HG02610 (cell line): Measurements from ENCODE around the gene EFCAB6.

Experiments used
- ATAC-seq: cut with Tn5 transposase; IDR thresholded peaks from one replicate; pipeline ENCODE4 v1.9.1; 2021; ENCODE audit warnings: mild to moderate bottlenecking, moderate library complexity; ENCODE audit not compliant: unreplicated experiment

The EFCAB6 gene

GRCh38 chr22:43818981-43819380 is 6.9 kb upstream of the EFCAB6 start:
- no peak for ATAC-seq

- no peak for ATAC-seq
Measured at GRCh38 chr22:43817402-43817801, 5.3 kb upstream of the EFCAB6 start.

- ATAC-seq, result no peak
Measured at GRCh38 chr22:43814264-43814663, 2.2 kb upstream of the EFCAB6 start.

GRCh38 chr22:43812890-43813289 is 785 bp upstream of the EFCAB6 start:
- no peak for ATAC-seq

GRCh38 chr22:43811777-43812148 is 342 bp downstream of the EFCAB6 start:
- ATAC-seq, result peak; percentile 10

- ATAC-seq, result no peak
Measured at GRCh38 chr22:43802897-43803495, 9.1 kb downstream of the EFCAB6 start.

- no peak for ATAC-seq
Measured at GRCh38 chr22:43800970-43801369, 11.1 kb downstream of the EFCAB6 start.

GRCh38 chr22:43798492-43798891 is 13.6 kb downstream of the EFCAB6 start:
- ATAC-seq, result peak; percentile 67

GRCh38 chr22:43796567-43796966 is 15.5 kb downstream of the EFCAB6 start:
- ATAC-seq, result no peak

GRCh38 chr22:43795320-43795719 is 16.8 kb downstream of the EFCAB6 start:
- ATAC-seq, result no peak

- ATAC-seq, result no peak
Measured at GRCh38 chr22:43792905-43793304, 19.2 kb downstream of the EFCAB6 start.

- no peak for ATAC-seq
Measured at GRCh38 chr22:43789452-43789851, 22.7 kb downstream of the EFCAB6 start.

- no peak for ATAC-seq
Measured at GRCh38 chr22:43783777-43784176, 28.3 kb downstream of the EFCAB6 start.

- no peak for ATAC-seq
Measured at GRCh38 chr22:43782448-43782847, 29.7 kb downstream of the EFCAB6 start.

- ATAC-seq, result no peak
Measured at GRCh38 chr22:43777286-43777685, 34.8 kb downstream of the EFCAB6 start.

GRCh38 chr22:43776081-43776670 is 35.9 kb downstream of the EFCAB6 start:
- no peak for ATAC-seq

GRCh38 chr22:43774318-43774915 is 37.7 kb downstream of the EFCAB6 start:
- ATAC-seq, result no peak

- no peak for ATAC-seq
Measured at GRCh38 chr22:43772831-43773230, 39.3 kb downstream of the EFCAB6 start.

- no peak for ATAC-seq
Measured at GRCh38 chr22:43755452-43755851, 56.7 kb downstream of the EFCAB6 start.

GRCh38 chr22:43755011-43755410 is 57.1 kb downstream of the EFCAB6 start:
- ATAC-seq, result no peak

- ATAC-seq, result no peak
Measured at GRCh38 chr22:43754176-43754575, 57.9 kb downstream of the EFCAB6 start.

- ATAC-seq, result no peak
Measured at GRCh38 chr22:43753688-43754087, 58.4 kb downstream of the EFCAB6 start.

- ATAC-seq, result no peak
Measured at GRCh38 chr22:43750751-43751150, 61.4 kb downstream of the EFCAB6 start.
